ENCODE results near the gene UBE2D4. TPM values are rescaled to one million over a fixed set of nuclear protein-coding genes. Genes with fewer than 3 reads are reported as not detected.

UBE2D4 gene
- total RNA-seq, 6 experiments from 2014 or later = 12.6 to 15.7 (median 14.4) TPM

DNA sequence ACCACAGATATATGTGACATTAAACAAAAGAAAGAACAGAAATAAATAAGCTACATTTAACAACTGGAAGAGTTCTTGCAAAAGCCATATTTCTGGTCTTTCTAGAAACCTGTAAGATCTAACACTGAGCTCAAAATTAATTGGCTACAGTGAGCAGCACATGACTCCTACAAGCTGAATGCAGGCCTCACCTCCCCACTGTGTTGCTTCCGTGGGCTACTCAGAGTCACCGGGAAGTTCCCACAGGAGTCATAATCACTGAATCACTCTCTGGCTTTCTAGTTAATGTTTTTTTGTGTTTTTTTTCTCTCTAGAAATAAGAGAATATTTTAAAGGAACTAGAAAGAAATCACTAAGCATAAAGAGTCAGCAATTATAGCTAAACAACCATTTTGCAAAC lies 46.8 kb upstream of the UBE2D4 start:
- peak overlapping the region; percentile 87 for H3K27ac Mint-ChIP-seq
- H3K36me3 Mint-ChIP-seq (ENCODE audit: low read depth) = peaks cover 74% of the 10 kb centered on the region
- no peaks in the 10 kb centered on the region; the same call in 1 of the 2 replicates for H3K27me3 Mint-ChIP-seq (ENCODE audit: insufficient read depth)
- H3K4me3 Mint-ChIP-seq = peak overlapping the region; percentile 34; the same call in 1 of the 2 replicates
- peak; percentile 85 for DNase-seq
- H3K9me3 Mint-ChIP-seq = no peaks in the 10 kb centered on the region
- H3K4me1 Mint-ChIP-seq (ENCODE audit: low read depth) = peaks cover 66% of the 10 kb centered on the region
- TF ChIP-seq, protein P1, sequence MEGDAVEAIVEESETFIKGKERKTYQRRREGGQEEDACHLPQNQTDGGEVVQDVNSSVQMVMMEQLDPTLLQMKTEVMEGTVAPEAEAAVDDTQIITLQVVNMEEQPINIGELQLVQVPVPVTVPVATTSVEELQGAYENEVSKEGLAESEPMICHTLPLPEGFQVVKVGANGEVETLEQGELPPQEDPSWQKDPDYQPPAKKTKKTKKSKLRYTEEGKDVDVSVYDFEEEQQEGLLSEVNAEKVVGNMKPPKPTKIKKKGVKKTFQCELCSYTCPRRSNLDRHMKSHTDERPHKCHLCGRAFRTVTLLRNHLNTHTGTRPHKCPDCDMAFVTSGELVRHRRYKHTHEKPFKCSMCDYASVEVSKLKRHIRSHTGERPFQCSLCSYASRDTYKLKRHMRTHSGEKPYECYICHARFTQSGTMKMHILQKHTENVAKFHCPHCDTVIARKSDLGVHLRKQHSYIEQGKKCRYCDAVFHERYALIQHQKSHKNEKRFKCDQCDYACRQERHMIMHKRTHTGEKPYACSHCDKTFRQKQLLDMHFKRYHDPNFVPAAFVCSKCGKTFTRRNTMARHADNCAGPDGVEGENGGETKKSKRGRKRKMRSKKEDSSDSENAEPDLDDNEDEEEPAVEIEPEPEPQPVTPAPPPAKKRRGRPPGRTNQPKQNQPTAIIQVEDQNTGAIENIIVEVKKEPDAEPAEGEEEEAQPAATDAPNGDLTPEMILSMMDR (IDR thresholded peaks at IDR 0.05) = no peak

DNA sequence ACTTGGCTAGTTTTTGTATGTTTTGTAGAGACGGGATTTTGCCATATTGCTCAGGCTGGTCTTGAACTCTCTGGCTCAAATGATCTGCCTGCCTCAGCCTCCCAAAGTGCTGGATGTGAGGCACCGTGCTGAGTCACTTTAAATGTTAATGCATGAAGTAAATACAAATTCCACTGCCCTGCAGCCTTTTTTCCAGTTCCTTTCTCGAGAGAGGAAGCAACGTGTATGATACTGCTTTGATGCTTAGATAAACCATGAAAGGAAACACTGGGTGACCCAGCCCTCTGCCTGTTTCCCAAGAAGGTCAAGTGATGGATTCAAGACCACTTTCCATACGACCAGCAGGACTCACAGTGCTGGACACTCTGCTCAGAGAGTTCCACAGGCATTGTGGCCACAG lies 45.6 kb upstream of the UBE2D4 start:
- H3K27ac Mint-ChIP-seq = peak overlapping the region; percentile 87
- no peaks in the 10 kb centered on the region; the same call in 1 of the 2 replicates for H3K27me3 Mint-ChIP-seq (ENCODE audit: insufficient read depth)
- H3K9me3 Mint-ChIP-seq = no peaks in the 10 kb centered on the region
- peaks cover 77% of the 10 kb centered on the region for H3K36me3 Mint-ChIP-seq (ENCODE audit: low read depth)
- DNase-seq = peak; percentile 84
- TF ChIP-seq, protein P1 (IDR thresholded peaks at IDR 0.05) = no peak
- H3K4me3 Mint-ChIP-seq = peak overlapping the region; percentile 71
- H3K4me1 Mint-ChIP-seq (ENCODE audit: low read depth) = peaks cover 63% of the 10 kb centered on the region

DNA sequence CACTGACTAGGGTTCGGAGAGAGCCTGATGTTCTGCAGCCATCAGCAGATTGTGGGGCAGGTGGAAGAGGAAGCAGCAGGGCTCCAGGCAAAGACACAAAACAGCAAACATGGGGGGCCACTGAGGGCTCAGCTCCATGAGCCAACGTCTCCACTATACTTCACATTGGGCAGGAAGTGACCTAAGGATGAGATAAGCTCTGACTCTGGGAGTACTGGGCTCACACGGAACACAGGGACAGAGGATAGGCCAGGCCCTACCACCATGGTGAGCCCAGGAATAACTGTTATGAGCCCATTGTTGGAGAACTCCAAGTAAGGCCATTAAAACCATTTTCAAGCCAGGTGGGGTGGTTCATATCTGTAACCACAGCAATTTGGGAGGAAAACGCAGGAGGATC lies 42.0 kb upstream of the UBE2D4 start:
- H3K36me3 Mint-ChIP-seq (ENCODE audit: low read depth) = peaks cover 50% of the 10 kb centered on the region
- peak overlapping the region; percentile 44 for H3K27ac Mint-ChIP-seq
- no peak overlapping the region; the same call in 1 of the 2 replicates for H3K4me3 Mint-ChIP-seq
- no peaks in the 10 kb centered on the region; the same call in 1 of the 2 replicates for H3K27me3 Mint-ChIP-seq (ENCODE audit: insufficient read depth)
- TF ChIP-seq, protein P1 (IDR thresholded peaks at IDR 0.05) = no peak
- H3K9me3 Mint-ChIP-seq = no peaks in the 10 kb centered on the region
- DNase-seq = no peak
- H3K4me1 Mint-ChIP-seq (ENCODE audit: low read depth) = peaks cover 64% of the 10 kb centered on the region

GRCh38 chr7:43884617-43885016 lies 41.6 kb upstream of the UBE2D4 start:
- Mint-ChIP-seq H3K9me3 (no peaks in the 10 kb centered on the region), H3K4me1 (ENCODE audit: low read depth) (peaks cover 64% of the 10 kb centered on the region), H3K36me3 (ENCODE audit: low read depth) (peaks cover 48% of the 10 kb centered on the region), H3K27me3 (ENCODE audit: insufficient read depth) (no peaks in the 10 kb centered on the region; the same call in 1 of the 2 replicates), H3K27ac (no peak overlapping the region; the same call in 1 of the 2 replicates), H3K4me3 (no peak overlapping the region)
- TF ChIP-seq, protein P1 (IDR thresholded peaks at IDR 0.05) = no peak
- no peak for DNase-seq

DNA sequence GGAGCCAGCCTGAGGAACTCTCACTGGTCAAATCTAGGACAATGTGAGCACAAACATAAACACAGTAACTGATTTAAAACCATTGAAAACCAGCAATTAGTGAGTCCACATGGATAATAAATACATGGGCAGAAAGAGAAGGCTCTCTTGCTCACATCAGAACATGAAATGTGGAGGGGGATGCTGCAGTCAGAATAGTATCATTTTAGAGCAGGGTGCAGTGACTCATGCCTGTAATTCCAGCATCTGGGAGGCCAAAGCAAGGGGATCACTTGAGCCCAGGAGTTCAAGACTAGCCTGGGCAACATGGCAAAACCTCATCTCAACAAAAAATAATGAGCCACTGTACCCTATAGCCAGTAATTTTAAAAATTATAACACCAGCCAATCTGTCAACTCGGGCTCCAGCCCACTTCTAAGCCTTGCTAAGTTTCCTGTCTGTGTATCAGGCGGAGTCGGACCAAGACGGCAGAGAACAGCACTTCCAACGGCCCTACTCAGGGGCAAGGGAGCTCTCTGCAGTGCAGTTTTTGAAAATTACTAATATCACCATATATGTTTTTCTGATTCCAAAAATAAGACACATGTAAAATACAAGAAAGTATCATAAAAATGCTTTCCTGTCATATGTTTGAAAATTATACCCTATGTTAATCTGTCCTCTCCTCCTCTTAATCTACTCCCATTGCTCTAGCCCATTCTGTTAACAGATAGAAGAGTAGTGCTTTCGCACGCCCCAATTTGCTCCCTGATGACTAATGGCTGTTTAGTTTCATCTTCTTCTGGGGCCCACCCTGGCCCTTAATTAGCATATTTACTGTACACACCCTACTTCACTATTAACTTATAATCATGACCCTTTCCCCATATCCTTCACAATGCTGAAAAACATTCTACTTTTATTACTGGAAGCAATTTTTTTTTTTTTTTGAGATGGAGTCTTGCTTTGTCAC lies 37.0 kb upstream of the UBE2D4 start:
- H3K27ac Mint-ChIP-seq = peak overlapping the region; percentile 62
- DNase-seq = no peak
- TF ChIP-seq, protein P1 (IDR thresholded peaks at IDR 0.05) = no peak
- H3K36me3 Mint-ChIP-seq (ENCODE audit: low read depth) = peaks cover 21% of the 10 kb centered on the region
- peaks cover 1% of the 10 kb centered on the region for H3K27me3 Mint-ChIP-seq (ENCODE audit: insufficient read depth)
- peak overlapping the region; percentile 42 for H3K4me3 Mint-ChIP-seq
- peaks cover 47% of the 10 kb centered on the region for H3K4me1 Mint-ChIP-seq (ENCODE audit: low read depth)
- no peaks in the 10 kb centered on the region for H3K9me3 Mint-ChIP-seq

Measured in HFFc6 (cell line).